ENCODE data around the gene ENTPD8. TPM values are rescaled to one million over a fixed set of nuclear protein-coding genes. Genes with fewer than 3 reads are reported as not detected.

The ENTPD8 gene
- total and polyA plus RNA-seq, 2 of the 13 experiments (the other 11 are each of a cell fraction or from before 2014, with no cell fraction given), result 0.26 to 0.44 TPM

- TF ChIP-seq SOX13 (IDR thresholded peaks at IDR 0.05) (no peak), SOX13 (CRISPR knock-in tag; conservative IDR thresholded peaks at IDR 0.05 in 1 of 2, IDR thresholded peaks at IDR 0.05 in 1 of 2) (no peak), CENPX (CRISPR knock-in tag; IDR thresholded peaks at IDR 0.05) (no peak), TARDBP (CRISPR knock-in tag; IDR thresholded peaks at IDR 0.05) (no peak), ZNF687 (CRISPR knock-in tag; IDR thresholded peaks at IDR 0.05) (peak; percentile 88), IKZF4 (CRISPR knock-in tag; IDR thresholded peaks at IDR 0.05; ENCODE audit: borderline replicate concordance, low read depth, not compliant biosample characterization) (no peak), ZNF33B (CRISPR knock-in tag; IDR thresholded peaks at IDR 0.05) (no peak), ZNF362 (CRISPR knock-in tag; IDR thresholded peaks at IDR 0.05; ENCODE audit: borderline replicate concordance) (no peak), NFRKB (IDR thresholded peaks at IDR 0.05) (no peak), PTBP1 (IDR thresholded peaks at IDR 0.05; ENCODE audit: low read depth, low read length, poor library complexity, severe bottlenecking) (no peak), ZBTB8A (CRISPR knock-in tag; IDR thresholded peaks at IDR 0.05; ENCODE audit: borderline replicate concordance, low read depth) (no peak), ZNF232 (CRISPR knock-in tag; IDR thresholded peaks at IDR 0.05; ENCODE audit: borderline replicate concordance) (no peak), BHLHE40 (IDR thresholded peaks at IDR 0.05; ENCODE audit: low read length) (no peak), ZNF274 (CRISPR knock-in tag; IDR thresholded peaks at IDR 0.05) (no peak), ZNF276 (CRISPR knock-in tag; IDR thresholded peaks at IDR 0.05; ENCODE audit: low read depth) (no peak), HCFC1 (IDR thresholded peaks at IDR 0.05; ENCODE audit: low read depth, low read length) (no peak), ZNF589 (CRISPR knock-in tag; conservative IDR thresholded peaks at IDR 0.05) (no peak), PRMT3 (CRISPR knock-in tag; IDR thresholded peaks at IDR 0.05; ENCODE audit: borderline replicate concordance, low read depth) (no peak), ZNF850 (CRISPR knock-in tag; conservative IDR thresholded peaks at IDR 0.05) (no peak), HMG20A (CRISPR knock-in tag; IDR thresholded peaks at IDR 0.05; ENCODE audit: borderline replicate concordance) (no peak)
- TF ChIP-seq, protein P1, sequence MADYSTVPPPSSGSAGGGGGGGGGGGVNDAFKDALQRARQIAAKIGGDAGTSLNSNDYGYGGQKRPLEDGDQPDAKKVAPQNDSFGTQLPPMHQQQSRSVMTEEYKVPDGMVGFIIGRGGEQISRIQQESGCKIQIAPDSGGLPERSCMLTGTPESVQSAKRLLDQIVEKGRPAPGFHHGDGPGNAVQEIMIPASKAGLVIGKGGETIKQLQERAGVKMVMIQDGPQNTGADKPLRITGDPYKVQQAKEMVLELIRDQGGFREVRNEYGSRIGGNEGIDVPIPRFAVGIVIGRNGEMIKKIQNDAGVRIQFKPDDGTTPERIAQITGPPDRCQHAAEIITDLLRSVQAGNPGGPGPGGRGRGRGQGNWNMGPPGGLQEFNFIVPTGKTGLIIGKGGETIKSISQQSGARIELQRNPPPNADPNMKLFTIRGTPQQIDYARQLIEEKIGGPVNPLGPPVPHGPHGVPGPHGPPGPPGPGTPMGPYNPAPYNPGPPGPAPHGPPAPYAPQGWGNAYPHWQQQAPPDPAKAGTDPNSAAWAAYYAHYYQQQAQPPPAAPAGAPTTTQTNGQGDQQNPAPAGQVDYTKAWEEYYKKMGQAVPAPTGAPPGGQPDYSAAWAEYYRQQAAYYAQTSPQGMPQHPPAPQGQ (CRISPR knock-in tag; IDR thresholded peaks at IDR 0.05; ENCODE audit: borderline replicate concordance), result no peak
Measured at GRCh38 chr9:137484551-137485315, 43.6 kb upstream of the ENTPD8 start (continued).
